ENCODE data around the gene KCND2.
"Not testable (repeated sequence)": the region's sequence is repeated elsewhere in the genome, so short reads cannot be mapped to it uniquely, and the experiment has no call there.

The KCND2 gene

GRCh38 chr7:120774481-120774880, 501.5 kb downstream of the KCND2 start:
- no peak for DNase-seq

DNA sequence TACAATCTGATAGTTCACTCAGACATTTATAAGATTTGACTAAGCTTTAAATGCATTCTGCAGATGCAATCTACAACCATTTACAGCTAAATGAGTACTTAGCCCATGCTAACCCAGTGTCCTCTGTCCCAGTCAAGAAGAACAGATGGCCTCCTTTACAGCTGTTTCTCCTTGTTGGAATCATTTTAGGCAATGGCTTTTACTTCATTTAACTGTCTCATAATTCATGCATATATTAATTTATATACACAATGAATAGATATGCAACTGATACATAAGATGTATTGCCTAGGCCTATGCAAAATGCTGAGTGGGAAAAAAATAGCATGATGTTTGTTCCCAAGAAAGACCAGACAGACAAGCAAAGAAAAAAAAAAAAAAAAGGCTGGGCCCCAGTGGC, 502.8 kb downstream of the KCND2 start:
- no peak for DNase-seq

DNA sequence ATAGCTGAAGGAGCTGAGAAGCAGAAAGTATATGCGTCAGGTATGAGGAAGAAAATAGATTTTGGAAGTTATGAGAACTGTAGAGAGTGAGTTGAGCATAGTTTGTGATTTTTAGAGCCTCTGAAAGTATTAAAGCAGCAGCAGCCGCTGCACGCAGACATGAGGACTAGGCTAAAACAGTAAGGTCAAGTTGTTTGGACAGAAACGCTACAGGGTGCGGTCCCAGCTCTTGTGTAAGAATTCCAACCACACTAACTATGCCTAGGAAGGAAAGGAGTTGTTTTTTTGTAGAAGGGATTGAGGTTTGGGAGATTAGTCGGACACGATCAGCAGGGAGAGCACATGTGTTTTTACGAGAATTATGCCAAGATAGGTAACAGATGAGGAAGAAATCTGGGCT, 506.1 kb downstream of the KCND2 start:
- DNase-seq: not testable (repeated sequence)

GRCh38 chr7:120780451-120780850, 507.5 kb downstream of the KCND2 start:
- not testable (repeated sequence) for DNase-seq

DNA sequence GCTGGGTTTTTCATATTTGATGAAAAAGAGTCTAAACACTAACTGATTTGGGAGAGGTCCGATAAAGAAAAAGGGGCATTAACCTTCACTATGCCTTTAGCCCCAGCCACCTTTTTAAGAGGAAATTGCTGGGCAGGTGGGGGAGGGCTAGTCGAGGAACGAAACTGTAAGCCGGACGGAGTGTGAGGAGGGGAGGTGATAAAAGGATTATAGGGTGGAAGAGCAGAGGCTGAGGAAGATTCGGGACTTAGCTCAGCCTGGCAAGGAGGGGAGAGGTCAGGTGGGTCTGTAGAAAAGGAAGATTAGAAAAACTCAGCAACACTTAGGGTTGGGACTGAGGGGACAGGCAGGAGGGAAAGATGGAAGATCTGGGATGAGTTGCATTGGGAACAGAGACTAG, 508.0 kb downstream of the KCND2 start:
- DNase-seq: no peak

GRCh38 chr7:120781924-120782323, 508.9 kb downstream of the KCND2 start:
- DNase-seq: not testable (repeated sequence)

DNA sequence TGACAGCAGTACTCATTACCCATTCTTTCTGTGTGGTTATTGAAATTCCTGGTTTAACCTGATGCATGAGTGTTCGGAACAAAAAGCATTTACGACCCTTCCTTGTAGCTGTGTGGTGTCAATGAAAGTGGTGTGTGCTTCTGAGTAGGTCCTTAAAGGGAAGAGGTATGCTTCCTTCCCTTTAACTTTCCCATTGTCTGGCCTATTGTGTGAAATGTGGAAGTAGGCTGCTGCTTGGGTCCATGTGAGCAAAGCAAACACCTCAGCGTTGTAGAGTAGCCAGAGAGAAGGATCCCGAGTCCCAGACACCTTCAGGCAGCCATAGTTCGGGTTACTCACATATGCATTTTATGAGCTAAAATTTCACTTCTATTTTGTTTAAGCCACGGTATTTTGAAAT, 510.3 kb downstream of the KCND2 start:
- DNase-seq: no peak

GRCh38 chr7:120783721-120784120, 510.7 kb downstream of the KCND2 start:
- DNase-seq: no peak

GRCh38 chr7:120785095-120785494, 512.1 kb downstream of the KCND2 start:
- no peak for DNase-seq

GRCh38 chr7:120792091-120792860, 519.3 kb downstream of the KCND2 start:
- peak; percentile 76 for DNase-seq

GRCh38 chr7:120792861-120793130, 519.8 kb downstream of the KCND2 start:
- DNase-seq: no peak

- no peak for DNase-seq
Measured at GRCh38 chr7:120793213-120793936, 520.4 kb downstream of the KCND2 start.

DNA sequence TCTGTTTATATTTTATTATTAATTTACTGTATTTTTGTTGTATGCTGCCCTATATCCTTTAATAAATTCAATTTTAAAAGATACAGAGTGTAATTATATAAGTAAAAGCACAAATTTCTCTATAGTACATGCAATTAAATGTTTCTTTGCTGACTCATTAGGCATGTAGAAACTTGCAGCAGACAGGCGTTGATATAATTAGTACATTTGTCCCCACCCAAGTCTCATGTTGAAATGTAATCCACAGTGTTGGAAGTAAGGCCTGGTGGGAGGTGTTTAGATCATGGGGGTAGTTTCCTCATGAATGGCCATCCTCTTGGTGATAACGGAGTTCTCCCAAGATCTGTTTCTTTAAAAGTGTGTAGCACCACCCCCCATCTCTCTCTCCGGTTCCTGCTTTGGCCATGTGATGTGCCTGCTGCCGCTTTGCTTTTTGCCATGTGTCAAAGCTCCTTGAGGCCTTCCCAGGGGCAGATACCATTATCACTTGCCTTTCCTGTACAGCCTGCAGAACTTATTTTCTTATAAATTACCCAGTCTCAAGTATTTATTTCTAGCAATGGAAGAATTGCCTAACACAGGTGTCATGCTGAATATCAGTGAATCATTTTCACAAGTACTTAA, 521.2 kb downstream of the KCND2 start:
- no peak for DNase-seq

DNA sequence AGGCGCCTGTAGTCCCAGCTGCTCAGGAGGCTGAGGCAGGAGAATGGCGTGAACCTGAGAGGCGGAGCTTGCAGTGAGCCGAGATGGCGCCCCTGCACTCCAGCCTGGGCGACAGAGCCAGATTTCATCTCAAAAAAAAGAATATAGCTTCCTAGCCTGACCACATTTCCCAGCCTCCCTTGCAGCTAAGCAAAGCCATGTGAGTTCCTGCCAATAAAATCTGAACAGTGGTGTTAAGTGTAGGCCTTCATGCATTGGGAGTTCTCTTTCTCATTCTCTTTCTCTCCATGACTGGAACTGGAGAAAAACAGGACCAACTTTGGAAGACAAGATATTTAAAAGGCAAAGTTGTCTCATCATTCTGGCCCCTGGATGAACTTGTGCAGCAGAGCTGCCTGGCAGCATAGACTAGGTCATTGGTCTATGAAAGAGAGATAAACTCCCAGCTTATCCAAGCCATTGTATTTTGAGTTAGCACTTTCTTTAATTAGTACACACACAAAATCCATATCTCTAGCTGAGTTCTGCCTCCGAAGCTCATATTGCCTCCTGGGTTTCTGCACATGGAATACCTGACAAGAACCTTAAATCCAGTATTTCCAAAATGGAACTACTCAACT, 524.2 kb downstream of the KCND2 start:
- DNase-seq: no peak

DNA sequence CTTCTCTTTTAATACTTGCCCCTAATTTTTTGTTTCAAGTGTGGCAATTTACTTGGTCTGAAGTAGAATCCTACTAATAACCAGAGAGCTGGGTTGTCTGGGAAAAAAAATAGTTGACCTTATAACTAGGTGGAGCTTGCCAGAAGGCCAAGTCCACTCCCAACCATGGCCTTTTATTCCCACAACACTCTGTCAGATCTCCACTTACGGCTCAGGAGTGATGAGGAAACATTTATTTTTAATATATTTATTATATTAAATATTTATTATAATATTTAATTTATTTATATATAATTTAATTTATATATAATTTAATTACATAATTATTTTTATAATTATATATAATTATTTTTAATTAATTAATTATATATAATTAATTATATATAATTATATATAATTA, 526.2 kb downstream of the KCND2 start:
- no peak for DNase-seq

All from stimulated activated CD4-positive, alpha-beta T cell treated with anti-CD3 and anti-CD28 coated beads, Interleukin-15, amount 100 ng/mL, for 24 hours (primary cell).